OCI-LY1 (cell line): ENCODE results near the gene AQP12B.

Experiments used
- EZH2 ChIP-seq: fragments of 200-600 bp; sonication (generic), shearing (Covaris generic); IDR thresholded peaks from 2 replicates; pipeline ENCODE4 v1.8.0; 2017; ENCODE audit warnings: borderline replicate concordance, mixed run types, mild to moderate bottlenecking, antibody characterized with exemption, low read length, moderate library complexity, mixed read lengths
- TF ChIP-seq, protein P1 (sequence below): fragments of 200-600 bp; sonication (generic), shearing (Covaris generic); IDR thresholded peaks from 2 replicates; pipeline ENCODE4 v1.5.1; 2017; ENCODE audit warnings: mild to moderate bottlenecking, antibody characterized with exemption, low read length, moderate library complexity, mixed read lengths

DNA sequence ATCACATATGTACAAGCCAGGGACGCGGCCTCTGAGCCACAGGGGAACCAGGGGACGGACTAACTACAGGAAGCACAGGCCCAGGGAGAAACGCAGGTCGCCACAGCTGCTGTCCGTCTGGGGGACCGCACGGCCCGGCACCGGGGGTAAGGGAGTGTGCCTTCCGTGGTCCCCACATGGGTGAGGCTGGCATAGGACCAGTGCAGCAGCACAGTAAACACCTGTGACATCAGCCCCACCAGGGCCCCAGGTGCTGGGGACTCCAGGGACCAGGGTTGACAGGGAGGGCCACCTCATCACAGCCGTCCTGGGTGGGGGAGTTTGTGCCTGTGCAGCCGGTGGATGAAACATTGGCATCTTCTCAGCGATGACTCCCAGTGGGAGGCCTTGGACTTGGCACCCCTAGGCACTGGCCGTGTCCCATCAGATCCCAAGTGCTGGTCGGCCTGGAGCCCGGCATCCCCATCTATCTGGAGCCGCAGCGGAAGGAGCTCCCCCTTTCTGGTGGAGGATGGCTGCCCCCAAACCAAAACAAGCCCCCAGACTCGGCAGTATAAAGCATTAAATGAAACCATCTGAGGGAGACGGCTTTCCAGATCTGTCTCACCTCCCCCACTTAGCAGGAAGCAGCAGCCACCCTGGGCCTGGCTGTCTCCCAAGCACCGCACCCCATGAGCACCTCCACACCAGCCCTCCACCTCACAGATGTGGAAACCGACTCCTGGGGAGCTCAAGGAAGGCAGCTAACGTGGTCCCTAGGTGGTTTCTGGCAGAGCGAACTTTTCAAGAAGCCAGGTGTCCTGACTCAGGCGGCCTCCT, 31.5 kb upstream of the AQP12B start:
- TF ChIP-seq, protein P1, sequence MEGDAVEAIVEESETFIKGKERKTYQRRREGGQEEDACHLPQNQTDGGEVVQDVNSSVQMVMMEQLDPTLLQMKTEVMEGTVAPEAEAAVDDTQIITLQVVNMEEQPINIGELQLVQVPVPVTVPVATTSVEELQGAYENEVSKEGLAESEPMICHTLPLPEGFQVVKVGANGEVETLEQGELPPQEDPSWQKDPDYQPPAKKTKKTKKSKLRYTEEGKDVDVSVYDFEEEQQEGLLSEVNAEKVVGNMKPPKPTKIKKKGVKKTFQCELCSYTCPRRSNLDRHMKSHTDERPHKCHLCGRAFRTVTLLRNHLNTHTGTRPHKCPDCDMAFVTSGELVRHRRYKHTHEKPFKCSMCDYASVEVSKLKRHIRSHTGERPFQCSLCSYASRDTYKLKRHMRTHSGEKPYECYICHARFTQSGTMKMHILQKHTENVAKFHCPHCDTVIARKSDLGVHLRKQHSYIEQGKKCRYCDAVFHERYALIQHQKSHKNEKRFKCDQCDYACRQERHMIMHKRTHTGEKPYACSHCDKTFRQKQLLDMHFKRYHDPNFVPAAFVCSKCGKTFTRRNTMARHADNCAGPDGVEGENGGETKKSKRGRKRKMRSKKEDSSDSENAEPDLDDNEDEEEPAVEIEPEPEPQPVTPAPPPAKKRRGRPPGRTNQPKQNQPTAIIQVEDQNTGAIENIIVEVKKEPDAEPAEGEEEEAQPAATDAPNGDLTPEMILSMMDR, result no peak
- TF ChIP-seq EZH2, result no peak
